ENCODE data around the gene CAPZA1. TPM values are rescaled to one million over a fixed set of nuclear protein-coding genes. Genes with fewer than 3 reads are reported as not detected.

The CAPZA1 gene
- total and polyA plus RNA-seq, 2 of the 8 experiments (the other 6 are each of a cell fraction or from before 2014, with no cell fraction given) = 48.9 to 107 TPM

GRCh38 chr1:112589766-112590165, 29.9 kb upstream of the CAPZA1 start:
- no peak for FAIRE-seq
- H3K79me2 ChIP-seq (ENCODE audit: control insufficient read depth in 1 of 2, insufficient read depth in 2 of 2, low read length in 2 of 2) = no peaks in the 10 kb centered on the region
- no peak overlapping the region for H2BK12ac ChIP-seq (ENCODE audit: low read depth, low read length)
- H3K36me3 ChIP-seq (ENCODE audit: control insufficient read depth in 2 of 4, insufficient read depth in 4 of 4, low read length in 3 of 4) = peaks cover 0 to 16% (median 3%) of the 10 kb centered on the region in 4 experiments; a peak in 4 of 8 replicates
- ChIA-PET POLR2A (ENCODE audit: partially characterized antibody) (interaction anchor here (0.9 kb wide), 1 partner anchor 24 kb away, joined by 3 read pairs; no protein-coding TSS in a partner anchor), CTCF (ENCODE audit: partially characterized antibody) (interaction anchor here (0.6 kb wide), 1 partner anchor 105 kb away, joined by 3 read pairs; no protein-coding TSS in a partner anchor)
- H3K4me1 ChIP-seq (replicated peaks in 1 of 4; ENCODE audit: control insufficient read depth in 3 of 4, insufficient read depth in 4 of 4, low read length in 3 of 4) = no peaks in the 10 kb centered on the region
- no peaks in the 10 kb centered on the region for H3K27me3 ChIP-seq (replicated peaks in 1 of 4; ENCODE audit: control insufficient read depth in 3 of 4, extremely low read depth in 1 of 4, insufficient read depth in 3 of 4, low read length in 3 of 4)
- H2BK120ac ChIP-seq (replicated peaks; ENCODE audit: low read depth, low read length) = no peak overlapping the region
- WGBS, 2 experiments (ENCODE audit: extremely low coverage in 1 of 2, insufficient coverage in 1 of 2, insufficient read length in 1 of 2, insufficient replicate concordance in 2 of 2, low coverage in 1 of 2, low lambda C conversion rate in 2 of 2, missing lambda C conversion rate in 1 of 2) = 100% methylated on average over 1 of the region's 1 CpG; no CpG with 5 or more reads in 1 of the 2 experiments
- no peak overlapping the region for H4K5ac ChIP-seq (ENCODE audit: insufficient read length, low read depth, low read length)
- H3K4me2 ChIP-seq (ENCODE audit: insufficient read depth in 1 of 2, low read depth in 2 of 2, low read length in 2 of 2) = no peak overlapping the region
- H3K4ac ChIP-seq (replicated peaks; ENCODE audit: insufficient read length, low read depth, low read length) = no peak overlapping the region
- H3K23me2 ChIP-seq (ENCODE audit: low read depth, low read length) = no peaks in the 10 kb centered on the region
- no peak overlapping the region for H2BK5ac ChIP-seq (ENCODE audit: low read depth, low read length)
- H3K4me3 ChIP-seq (ENCODE audit: extremely low read depth in 1 of 4, insufficient read depth in 2 of 4, low read depth in 3 of 4, low read length in 4 of 4) = no peak overlapping the region
- no peak overlapping the region for H2AK5ac ChIP-seq (ENCODE audit: low read depth, low read length)
- H3K18ac ChIP-seq (ENCODE audit: extremely low read depth, low read length) = no peak overlapping the region
- no peaks in the 10 kb centered on the region for H4K20me1 ChIP-seq (replicated peaks in 1 of 2; ENCODE audit: control insufficient read depth in 1 of 2, insufficient read depth in 2 of 2, low read length in 2 of 2)
- no peak overlapping the region for H2BK15ac ChIP-seq (ENCODE audit: low read length)
- H3K23ac ChIP-seq (ENCODE audit: insufficient read length) = no peak overlapping the region
- H3K79me1 ChIP-seq (ENCODE audit: low read depth, low read length) = no peaks in the 10 kb centered on the region
- no peak overlapping the region for H3K56ac ChIP-seq (replicated peaks; ENCODE audit: insufficient read length, low read depth, low read length)
- no peak overlapping the region for H4K8ac ChIP-seq (ENCODE audit: extremely low read depth, insufficient read depth, low read length)
- no peak overlapping the region for H3K27ac ChIP-seq (ENCODE audit: low read depth, low read length)
- no peak overlapping the region for H2BK20ac ChIP-seq (ENCODE audit: low read length)
- DNase-seq (ENCODE audit: low read depth in 1 of 2, low spot score in 2 of 2) = no peak
- no peak overlapping the region for H3K9ac ChIP-seq (replicated peaks in 1 of 4; ENCODE audit: extremely low read depth in 1 of 4, low read depth in 3 of 4, low read length in 3 of 4)
- H4K91ac ChIP-seq (replicated peaks; ENCODE audit: insufficient read length, low read length) = no peak overlapping the region
- H3K14ac ChIP-seq (ENCODE audit: insufficient read length) = no peak overlapping the region
- no peak overlapping the region for H2AFZ ChIP-seq (ENCODE audit: low read length)
- no peaks in the 10 kb centered on the region for H3K9me3 ChIP-seq (ENCODE audit: insufficient read depth in 2 of 2, low read depth in 1 of 2, low read length in 1 of 2)
- no peak for TF ChIP-seq SP1 (IDR thresholded peaks at IDR 0.05; ENCODE audit: low read depth, low read length)
- TF ChIP-seq EZH2 (IDR thresholded peaks at IDR 0.05; ENCODE audit: low read depth, low read length, severe bottlenecking) = no peak
- no peak for TF ChIP-seq ATF2 (IDR thresholded peaks at IDR 0.05; ENCODE audit: low read length)
- no peak for TF ChIP-seq POU5F1 (IDR thresholded peaks at IDR 0.05; ENCODE audit: low read depth, low read length)
- no peak for TF ChIP-seq ATF3 (IDR thresholded peaks at IDR 0.05; ENCODE audit: insufficient read depth, low read depth, low read length)
- no peak for TF ChIP-seq CBX8 (IDR thresholded peaks at IDR 0.05; ENCODE audit: borderline replicate concordance, low read depth, low read length)
- TF ChIP-seq BCL11A (IDR thresholded peaks at IDR 0.05; ENCODE audit: low read depth in 2 of 2, low read length in 2 of 2) = no peak
- no peak for TF ChIP-seq SUZ12 (IDR thresholded peaks at IDR 0.05; ENCODE audit: low read length)
- TF ChIP-seq PHF8 (conservative IDR thresholded peaks at IDR 0.05; ENCODE audit: low read depth, low read length) = no peak
- no peak for TF ChIP-seq GTF2F1 (IDR thresholded peaks at IDR 0.05; ENCODE audit: borderline replicate concordance, low read depth, low read length)
- TF ChIP-seq MAX (IDR thresholded peaks at IDR 0.05) = no peak
